Central memory CD4-positive, alpha-beta T cell (primary cell): ENCODE measurements around the gene MAD1L1.
A peak's percentile ranks its signal among the peaks of the same experiment; 100 is the strongest.

ENCODE experiments used
- DNase-seq: peaks from one replicate; pipeline ENCODE4 v3.0.0; 2022

Gene MAD1L1

GRCh38 chr7:2257651-2258050, 24.9 kb upstream of the MAD1L1 start:
- DNase-seq = no peak

- DNase-seq = no peak
Observed at GRCh38 chr7:2257046-2257551, 24.4 kb upstream of the MAD1L1 start.

- DNase-seq = no peak
Observed at GRCh38 chr7:2256306-2257045, 23.7 kb upstream of the MAD1L1 start.

- no peak for DNase-seq
Observed at GRCh38 chr7:2255145-2256139, 22.7 kb upstream of the MAD1L1 start.

GRCh38 chr7:2254429-2255144, 21.8 kb upstream of the MAD1L1 start:
- DNase-seq = no peak

- DNase-seq = no peak
Observed at GRCh38 chr7:2253525-2254244, 20.9 kb upstream of the MAD1L1 start.

- DNase-seq = no peak
Observed at GRCh38 chr7:2253021-2253420, 20.3 kb upstream of the MAD1L1 start.

GRCh38 chr7:2251841-2252771, 19.4 kb upstream of the MAD1L1 start:
- no peak for DNase-seq

- no peak for DNase-seq
Observed at GRCh38 chr7:2251381-2251780, 18.6 kb upstream of the MAD1L1 start.

GRCh38 chr7:2249744-2250323, 17.1 kb upstream of the MAD1L1 start:
- no peak for DNase-seq

GRCh38 chr7:2248984-2249694, 16.4 kb upstream of the MAD1L1 start:
- DNase-seq = no peak

- no peak for DNase-seq
Observed at GRCh38 chr7:2247141-2247995, 14.6 kb upstream of the MAD1L1 start.

GRCh38 chr7:2245883-2246675, 13.3 kb upstream of the MAD1L1 start:
- DNase-seq = no peak

GRCh38 chr7:2244404-2244995, 11.8 kb upstream of the MAD1L1 start:
- DNase-seq = no peak

GRCh38 chr7:2243458-2243857, 10.7 kb upstream of the MAD1L1 start:
- no peak for DNase-seq

- peak; percentile 9 for DNase-seq
Observed at GRCh38 chr7:2242541-2243429, 10.0 kb upstream of the MAD1L1 start.
